B cell (primary cell): Measurements from ENCODE around the gene RAB43. TPM values are rescaled to one million over a fixed set of nuclear protein-coding genes. Genes with fewer than 3 reads are reported as not detected.

Experiments used
- ATAC-seq: fragments of 200-7000 bp; cut with Tn5 transposase; one replicate; pipeline ENCODE4 v1.10.0; 2021; ENCODE audit warnings: low read depth, mild to moderate bottlenecking, moderate number of reproducible peaks, moderate library complexity
- CTCF ChIA-PET: fragments of 350-600 bp; sonication (Branson Sonifier 250); formaldehyde crosslinking; loops from one replicate; lab custom pipeline; 2021; ENCODE audit warnings: antibody characterized with exemption, inconsistent platforms; lab: Charles Lee
- POLR2A ChIA-PET: fragments of 350-600 bp; sonication (Branson Sonifier 250); formaldehyde crosslinking; loops from one replicate; lab custom pipeline; 2021; ENCODE audit warnings: antibody characterized with exemption; lab: Charles Lee
- DNase-seq: peaks from one replicate; pipeline ENCODE4 v3.0.0; 2013
- H2AFZ ChIP-seq: 2 replicates; pipeline ENCODE4 v1.6.1; 2012; ENCODE audit warnings: mild to moderate bottlenecking, low read depth, low read length; ENCODE audit not compliant: insufficient read depth, poor library complexity, severe bottlenecking
- H3K27ac ChIP-seq, 2 donors: 1 replicate in 1 of 2; 2 replicates in 1 of 2; pipeline ENCODE4 v1.5.1; 2012 to 2013; ENCODE audit warnings: low read length in 2 of 2, mild to moderate bottlenecking in 2 of 2, moderate library complexity in 1 of 2
- H3K27me3 ChIP-seq, 4 experiments: fragments of 200-600 bp in 1 of 4; sonication (generic) in 1 of 4; replicated peaks in 1 of 4; 1 replicate in 2 of 4; 2 replicates in 2 of 4; pipeline versions ENCODE4 v1.6.1 to v1.7.0; 2013 to 2016; ENCODE audit warnings: low read length in 3 of 4, mild to moderate bottlenecking in 2 of 4, mixed read lengths in 1 of 4, moderate library complexity in 1 of 4; ENCODE audit not compliant: insufficient read depth in 4 of 4, control insufficient read depth in 3 of 4; ENCODE audit errors: control extremely low read depth in 1 of 4
- H3K36me3 ChIP-seq, 2 experiments: replicated peaks in 1 of 2; 1 replicate in 1 of 2; 2 replicates in 1 of 2; pipeline versions ENCODE4 v1.6.1 to v1.7.1; 2013; ENCODE audit warnings: low read length in 1 of 2; ENCODE audit not compliant: insufficient read depth in 2 of 2, control insufficient read depth in 1 of 2; ENCODE audit errors: control extremely low read depth in 1 of 2, extremely low read depth in 1 of 2
- H3K4me1 ChIP-seq, 2 donors: fragments of 200-600 bp in 1 of 2; sonication (generic) in 1 of 2; 1 replicate in 1 of 2; 2 replicates in 1 of 2; pipeline versions ENCODE4 v1.5.1 to v1.6.1; 2013 to 2017; ENCODE audit warnings: low read length in 2 of 2; ENCODE audit not compliant: control insufficient read depth in 2 of 2, insufficient read depth in 2 of 2
- H3K4me2 ChIP-seq: replicated peaks from 2 replicates; pipeline ENCODE3; 2012; ENCODE audit warnings: mild to moderate bottlenecking, low read depth, low read length; ENCODE audit not compliant: poor library complexity, severe bottlenecking
- H3K4me3 ChIP-seq, 5 experiments: fragments of 200-600 bp in 1 of 5; sonication (generic) in 1 of 5; 1 replicate in 3 of 5; 2 replicates in 2 of 5; pipeline versions ENCODE4 v1.5.1 to v1.7.0; 2011 to 2016; ENCODE audit warnings: low read length in 4 of 5, mild to moderate bottlenecking in 4 of 5, low read depth in 2 of 5, control low read depth in 1 of 5, moderate library complexity in 1 of 5; ENCODE audit not compliant: insufficient read depth in 1 of 5; ENCODE audit errors: control extremely low read depth in 1 of 5, extremely low read depth in 1 of 5
- H3K79me2 ChIP-seq: fragments of 200-600 bp; sonication (generic); one replicate; pipeline ENCODE4 v1.6.0; 2016; ENCODE audit warnings: low read length; ENCODE audit not compliant: control insufficient read depth, insufficient read depth
- H3K9ac ChIP-seq: fragments of 200-600 bp; sonication (generic); 2 replicates; pipeline ENCODE4 v1.6.1; 2017; ENCODE audit warnings: mild to moderate bottlenecking, low read length, moderate library complexity
- H3K9me3 ChIP-seq, 3 donors: one replicate each; pipeline versions ENCODE4 v1.6.1 to v1.7.1; 2013; ENCODE audit warnings: low read length in 2 of 3; ENCODE audit not compliant: control insufficient read depth in 2 of 3, insufficient read depth in 1 of 3; ENCODE audit errors: control extremely low read depth in 1 of 3
- H4K20me1 ChIP-seq: 2 replicates; pipeline ENCODE4 v1.6.0; 2012; ENCODE audit warnings: mild to moderate bottlenecking, low read length; ENCODE audit not compliant: insufficient read depth, control insufficient read depth, poor library complexity, severe bottlenecking
- H3K27ac Mint-ChIP-seq: one replicate; pipeline ENCODE4 v1.8.0; 2021; ENCODE audit warnings: mixed read lengths
- H3K27me3 Mint-ChIP-seq: one replicate; pipeline ENCODE4 v1.8.0; 2021; ENCODE audit warnings: mixed read lengths
- H3K4me1 Mint-ChIP-seq: one replicate; pipeline ENCODE4 v1.8.0; 2021; ENCODE audit warnings: mixed read lengths
- H3K4me3 Mint-ChIP-seq: one replicate; pipeline ENCODE4 v1.8.0; 2021; ENCODE audit warnings: mixed read lengths
- H3K9me3 Mint-ChIP-seq: one replicate; pipeline ENCODE4 v1.8.0; 2022; ENCODE audit warnings: mixed read lengths; ENCODE audit not compliant: insufficient read depth
- CTCF ChIP-seq: fragments of 200-600 bp; IDR thresholded peaks from one replicate; pipeline ENCODE4 v1.8.0; 2022; ENCODE audit warnings: antibody characterized with exemption, mild to moderate bottlenecking
- EZH2 ChIP-seq: IDR thresholded peaks from 2 replicates; pipeline ENCODE4 v1.6.1; 2012; ENCODE audit warnings: borderline replicate concordance, low read depth, mild to moderate bottlenecking, moderate library complexity, low read length; ENCODE audit not compliant: insufficient read depth, poor library complexity, severe bottlenecking
- WGBS: methylation state at CpG from one replicate; pipeline ENCODE4 v1.1.5; 2013; ENCODE audit warnings: missing lambda C conversion rate; ENCODE audit not compliant: insufficient coverage; 5-methylcytosine and 5-hydroxymethylcytosine counted together
- intact Hi-C: fragments of 100-400 bp; cut with micrococcal nuclease; formaldehyde crosslinking; loops from one replicate; pipeline ENCODE4 v1.10.0; 2022
- polyA plus RNA-seq: library from polyadenylated mRNA; depleted of rRNA; stranded (reverse); fragments of >200 nt; gene quantifications from 2 replicates; pipeline ENCODE4 v1.2.3, GENCODE V29; 2012
- total RNA-seq, 2 donors: library from RNA; stranded (reverse); fragments of 120-200 nt in 1 of 2; gene quantifications; 1 replicate in 1 of 2; 2 replicates in 1 of 2; pipeline versions ENCODE4 v1.2.3 to v1.2.4, GENCODE V29; 2013 to 2022

RAB43 gene
- total and polyA plus RNA-seq, 2 donors (not counting 1 experiment from before 2014, with no cell fraction given) = 7.6 to 14.3 TPM

GRCh38 chr3:129130291-129130813, 8.7 kb upstream of the RAB43 start:
- H3K9me3 Mint-ChIP-seq = no peaks in the 10 kb centered on the region
- Histone ChIP-seq H3K9me3 (no peaks in the 10 kb centered on the region), H2AFZ (no peak overlapping the region), H3K9ac (no peak overlapping the region), H3K36me3 (peaks cover 29 to 67% of the 10 kb centered on the region in 2 experiments), H4K20me1 (peaks cover 11% of the 10 kb centered on the region), H3K27me3 (no peaks in the 10 kb centered on the region), H3K79me2 (no peaks in the 10 kb centered on the region), H3K4me2 (no peak overlapping the region), H3K27ac (no peak overlapping the region), H3K4me3 (no peak overlapping the region), H3K4me1 (no peaks in the 10 kb centered on the region)
- H3K4me1 Mint-ChIP-seq = no peaks in the 10 kb centered on the region
- ChIA-PET POLR2A (no interaction called here), CTCF (no interaction called here)
- TF ChIP-seq CTCF (no peak), EZH2 (no peak)
- no peak overlapping the region for H3K4me3 Mint-ChIP-seq
- 95% methylated on average over 7 of the region's 13 CpGs for WGBS
- no peak for DNase-seq
- intact Hi-C loops = no loop called here
- H3K27ac Mint-ChIP-seq = no peak overlapping the region
- no peaks in the 10 kb centered on the region for H3K27me3 Mint-ChIP-seq
- ATAC-seq = no peak

GRCh38 chr3:129128357-129129155, 7.0 kb upstream of the RAB43 start:
- POLR2A ChIA-PET = no interaction called here
- Histone ChIP-seq H4K20me1 (peaks cover 11% of the 10 kb centered on the region), H3K4me2 (no peak overlapping the region), H3K9ac (no peak overlapping the region), H3K36me3 (peaks cover 21 to 49% of the 10 kb centered on the region in 2 experiments), H3K4me1 (peaks cover 2% of the 10 kb centered on the region in 2 donors), H3K27me3 (no peaks in the 10 kb centered on the region), H3K4me3 (no peak overlapping the region), H3K9me3 (no peaks in the 10 kb centered on the region), H3K79me2 (no peaks in the 10 kb centered on the region), H3K27ac (no peak overlapping the region), H2AFZ (no peak overlapping the region)
- intact Hi-C loops = no loop called here
- no peak for DNase-seq
- H3K4me1 Mint-ChIP-seq = peaks cover 3% of the 10 kb centered on the region
- WGBS = 98% methylated on average over 15 of the region's 16 CpGs
- CTCF ChIA-PET = no interaction called here
- no peak overlapping the region for H3K4me3 Mint-ChIP-seq
- H3K27me3 Mint-ChIP-seq = no peaks in the 10 kb centered on the region
- no peaks in the 10 kb centered on the region for H3K9me3 Mint-ChIP-seq
- ATAC-seq = no peak
- no peak overlapping the region for H3K27ac Mint-ChIP-seq
- TF ChIP-seq EZH2 (no peak), CTCF (no peak)
